ENCODE results near the gene COQ10A. TPM values are rescaled to one million over a fixed set of nuclear protein-coding genes. Genes with fewer than 3 reads are reported as not detected.

The COQ10A gene
- total and polyA plus RNA-seq, 2 of the 13 experiments (the other 11 are each of a cell fraction or from before 2014, with no cell fraction given): 21.0 to 37.3 TPM

DNA sequence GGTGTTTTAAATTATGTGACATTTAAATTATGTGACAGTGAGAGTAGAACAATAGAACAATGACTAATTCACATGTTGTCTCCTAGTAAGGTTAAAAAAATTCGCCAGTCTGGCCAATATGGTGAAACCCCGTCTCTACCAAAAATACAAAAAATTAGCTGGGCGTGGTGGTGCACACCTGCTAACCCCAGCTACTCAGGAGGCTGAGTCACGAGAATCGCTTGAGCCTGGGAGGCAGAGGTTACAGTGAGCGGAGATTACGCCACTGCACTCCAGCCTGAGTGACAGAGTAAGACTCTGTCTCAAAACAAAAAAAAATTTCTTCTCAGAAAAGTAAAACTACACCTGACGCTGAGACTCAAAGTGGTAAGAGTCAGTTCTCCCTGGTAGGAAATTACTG, 30.7 kb downstream of the COQ10A start:
- H3K4me2 ChIP-seq (ENCODE audit: low read depth, low read length): peak overlapping the region; percentile 77

DNA sequence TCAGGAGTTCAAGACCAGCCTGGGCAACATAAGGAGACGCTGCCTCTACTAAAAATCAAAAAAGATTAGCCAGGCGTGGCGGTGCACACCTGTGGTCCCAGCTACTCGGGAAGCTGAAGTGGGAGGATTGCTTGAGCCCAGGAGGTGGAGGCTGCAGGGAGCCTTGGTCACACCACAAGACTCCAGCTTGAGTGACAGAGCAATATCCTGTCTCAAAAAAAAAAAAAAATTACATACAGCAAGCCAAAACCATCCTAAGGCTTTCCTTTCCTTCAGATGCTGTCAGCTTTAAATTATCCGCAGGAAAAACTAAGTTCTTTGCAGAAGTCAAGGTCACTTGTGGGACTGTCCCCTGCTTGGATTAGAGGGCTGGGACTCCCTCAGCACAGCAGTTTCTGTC, 32.1 kb downstream of the COQ10A start:
- Histone ChIP-seq H3K79me2 (ENCODE audit: insufficient read depth, low read length) (peaks cover 52% of the 10 kb centered on the region), H3K4me2 (ENCODE audit: low read depth, low read length) (peak overlapping the region; percentile 77), H2AFZ (ENCODE audit: low read length) (no peak overlapping the region), H3K27ac (ENCODE audit: extremely low read length, insufficient read depth, low read length) (peak overlapping the region; percentile 96), H3K27me3 (ENCODE audit: control insufficient read depth in 1 of 2, insufficient read depth in 2 of 2, low read length in 2 of 2) (no peaks in the 10 kb centered on the region; a peak in 1 of 5 replicates), H3K36me3 (replicated peaks in 1 of 2; ENCODE audit: control insufficient read depth in 1 of 2, insufficient read depth in 2 of 2, low read length in 2 of 2) (peaks cover 2 to 11% of the 10 kb centered on the region in 2 experiments; a peak in 2 of 5 replicates), H3K9me3 (ENCODE audit: low read length) (no peaks in the 10 kb centered on the region), H4K20me1 (ENCODE audit: insufficient read depth, low read length) (no peaks in the 10 kb centered on the region; the same call in 1 of the 2 replicates), H3K4me3 (replicated peaks in 1 of 3; ENCODE audit: insufficient read depth in 1 of 3, low read depth in 2 of 3, low read length in 3 of 3) (peak overlapping the region; percentile 76 to 97 (median 94); a peak in 5 of 6 replicates), H3K9ac (ENCODE audit: insufficient read depth, low read depth, low read length) (peak overlapping the region; percentile 86), H3K4me1 (ENCODE audit: insufficient read depth, low read length) (peaks cover 74% of the 10 kb centered on the region)
- BruUV-seq (replicated peaks): no TSS peak
- ChIA-PET CTCF (ENCODE audit: low intra/inter-chr PET ratio, low total read pairs) (no interaction called here), POLR2A (interaction anchor here (0.8 to 2.8 kb wide), 10 partner anchors 9 to 181 kb away, joined by 3 to 16 read pairs (median 6); partner anchors contain the start of genes ANKRD52, COQ10A, ESYT1 and RNF41)
- DNase-seq (ENCODE audit: low spot score): no peak
- intact Hi-C loops (cut with micrococcal nuclease; ENCODE audit: unreplicated experiment): no loop called here
- 66% methylated on average over 5 of the region's 5 CpGs for WGBS (ENCODE audit: low lambda C conversion rate)
- in situ Hi-C loops (cut with HindIII; ENCODE audit: extremely low pct_ligation_motif_present, low pct_unique_long_range_greater_than_20kb): no loop called here
- ATAC-seq: no peak
- FAIRE-seq: no peak
- no peak for TF ChIP-seq ASH2L (IDR thresholded peaks at IDR 0.05; ENCODE audit: insufficient read length, low read depth, low read length)
- no peak for TF ChIP-seq ZNF343 (CRISPR knock-in tag; IDR thresholded peaks at IDR 0.05)
- TF ChIP-seq SMYD3 (CRISPR knock-in tag; IDR thresholded peaks at IDR 0.05): no peak
- TF ChIP-seq ZNF609 (CRISPR knock-in tag; IDR thresholded peaks at IDR 0.05; ENCODE audit: borderline replicate concordance): no peak
- TF ChIP-seq ZNF329 (CRISPR knock-in tag; IDR thresholded peaks at IDR 0.05; ENCODE audit: low read depth): no peak
- TF ChIP-seq MIER2 (CRISPR knock-in tag; IDR thresholded peaks at IDR 0.05): no peak
- TF ChIP-seq GLI4 (CRISPR knock-in tag; IDR thresholded peaks at IDR 0.05; ENCODE audit: borderline replicate concordance): no peak

More for the DNA sequence above, 30.7 kb downstream of the COQ10A start:
- TF ChIP-seq, protein P1, sequence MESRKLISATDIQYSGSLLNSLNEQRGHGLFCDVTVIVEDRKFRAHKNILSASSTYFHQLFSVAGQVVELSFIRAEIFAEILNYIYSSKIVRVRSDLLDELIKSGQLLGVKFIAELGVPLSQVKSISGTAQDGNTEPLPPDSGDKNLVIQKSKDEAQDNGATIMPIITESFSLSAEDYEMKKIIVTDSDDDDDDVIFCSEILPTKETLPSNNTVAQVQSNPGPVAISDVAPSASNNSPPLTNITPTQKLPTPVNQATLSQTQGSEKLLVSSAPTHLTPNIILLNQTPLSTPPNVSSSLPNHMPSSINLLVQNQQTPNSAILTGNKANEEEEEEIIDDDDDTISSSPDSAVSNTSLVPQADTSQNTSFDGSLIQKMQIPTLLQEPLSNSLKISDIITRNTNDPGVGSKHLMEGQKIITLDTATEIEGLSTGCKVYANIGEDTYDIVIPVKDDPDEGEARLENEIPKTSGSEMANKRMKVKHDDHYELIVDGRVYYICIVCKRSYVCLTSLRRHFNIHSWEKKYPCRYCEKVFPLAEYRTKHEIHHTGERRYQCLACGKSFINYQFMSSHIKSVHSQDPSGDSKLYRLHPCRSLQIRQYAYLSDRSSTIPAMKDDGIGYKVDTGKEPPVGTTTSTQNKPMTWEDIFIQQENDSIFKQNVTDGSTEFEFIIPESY (CRISPR knock-in tag; IDR thresholded peaks at IDR 0.05): peak; percentile 66; the same call in 1 of the 2 replicates
- TF ChIP-seq ZNF460 (CRISPR knock-in tag; IDR thresholded peaks at IDR 0.05; ENCODE audit: borderline replicate concordance) (peak; percentile 84), ZNF451 (CRISPR knock-in tag; IDR thresholded peaks at IDR 0.05) (no peak)
- ChIA-PET POLR2A (interaction anchor here (1.9 kb wide), 1 partner anchor 19 kb away, joined by 8 read pairs; the partner anchor contains the start of gene CNPY2), CTCF (ENCODE audit: low intra/inter-chr PET ratio, low total read pairs) (no interaction called here)
- H3K27me3 ChIP-seq (ENCODE audit: control insufficient read depth in 1 of 2, insufficient read depth in 2 of 2, low read length in 2 of 2): no peaks in the 10 kb centered on the region; a peak in 1 of 5 replicates
- no peak overlapping the region for H2AFZ ChIP-seq (ENCODE audit: low read length)
- peaks cover 62% of the 10 kb centered on the region for H3K79me2 ChIP-seq (ENCODE audit: insufficient read depth, low read length)
- intact Hi-C loops (cut with micrococcal nuclease; ENCODE audit: unreplicated experiment) (no loop called here), in situ Hi-C loops (cut with HindIII; ENCODE audit: extremely low pct_ligation_motif_present, low pct_unique_long_range_greater_than_20kb) (no loop called here)
- H3K4me1 ChIP-seq (ENCODE audit: insufficient read depth, low read length): peaks cover 66% of the 10 kb centered on the region
- FAIRE-seq: no peak
- H3K36me3 ChIP-seq (replicated peaks in 1 of 2; ENCODE audit: control insufficient read depth in 1 of 2, insufficient read depth in 2 of 2, low read length in 2 of 2): peaks cover 2 to 11% of the 10 kb centered on the region in 2 experiments; a peak in 2 of 5 replicates
- no peak for ATAC-seq
- no peak overlapping the region for H3K9ac ChIP-seq (ENCODE audit: insufficient read depth, low read depth, low read length)
- no peak for DNase-seq (ENCODE audit: low spot score)
- no peaks in the 10 kb centered on the region; the same call in 1 of the 2 replicates for H4K20me1 ChIP-seq (ENCODE audit: insufficient read depth, low read length)
- no peaks in the 10 kb centered on the region for H3K9me3 ChIP-seq (ENCODE audit: low read length)
- H3K4me3 ChIP-seq (replicated peaks in 1 of 3; ENCODE audit: insufficient read depth in 1 of 3, low read depth in 2 of 3, low read length in 3 of 3): no peak overlapping the region
- 95% methylated on average over 8 of the region's 8 CpGs for WGBS (ENCODE audit: low lambda C conversion rate)
- peak overlapping the region; percentile 27 for H3K27ac ChIP-seq (ENCODE audit: extremely low read length, insufficient read depth, low read length)
- BruUV-seq (replicated peaks): no TSS peak

All from HepG2 (cell line).